ENCODE measurements around the gene TSPAN11.
A peak's percentile ranks its signal among the peaks of the same experiment; 100 is the strongest.

DNA sequence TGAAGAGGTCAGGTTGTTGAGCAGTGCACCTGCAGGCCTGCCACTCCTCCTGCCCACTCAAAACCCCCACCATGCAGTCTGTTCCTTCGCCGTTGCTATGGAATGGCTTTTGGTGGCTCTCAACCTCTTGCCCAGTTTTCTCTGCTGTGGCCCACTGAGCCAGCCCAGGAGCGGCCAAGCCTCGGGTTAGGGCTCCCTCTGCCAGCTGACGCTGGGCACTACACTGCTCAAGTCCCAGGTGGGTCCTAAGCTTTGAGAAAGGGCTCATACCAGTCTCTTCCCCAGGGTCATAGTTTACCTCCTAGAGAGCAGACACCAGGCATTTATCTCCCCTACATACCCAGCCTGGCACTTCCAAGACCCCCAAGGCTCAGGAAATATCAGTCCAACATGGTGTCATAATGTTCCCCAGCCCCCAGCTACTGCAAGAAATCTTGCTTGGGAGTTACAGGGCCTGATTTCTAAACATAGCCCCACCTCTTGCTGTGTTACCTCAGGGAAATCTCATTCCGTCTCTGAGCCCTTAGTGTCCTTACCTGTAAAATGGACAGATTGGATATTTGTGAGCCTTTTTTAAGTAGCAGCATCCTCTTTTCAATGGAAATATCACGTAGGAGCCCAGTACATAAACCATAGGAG, 59.4 kb downstream of the TSPAN11 start:
- TF ChIP-seq, protein P1, sequence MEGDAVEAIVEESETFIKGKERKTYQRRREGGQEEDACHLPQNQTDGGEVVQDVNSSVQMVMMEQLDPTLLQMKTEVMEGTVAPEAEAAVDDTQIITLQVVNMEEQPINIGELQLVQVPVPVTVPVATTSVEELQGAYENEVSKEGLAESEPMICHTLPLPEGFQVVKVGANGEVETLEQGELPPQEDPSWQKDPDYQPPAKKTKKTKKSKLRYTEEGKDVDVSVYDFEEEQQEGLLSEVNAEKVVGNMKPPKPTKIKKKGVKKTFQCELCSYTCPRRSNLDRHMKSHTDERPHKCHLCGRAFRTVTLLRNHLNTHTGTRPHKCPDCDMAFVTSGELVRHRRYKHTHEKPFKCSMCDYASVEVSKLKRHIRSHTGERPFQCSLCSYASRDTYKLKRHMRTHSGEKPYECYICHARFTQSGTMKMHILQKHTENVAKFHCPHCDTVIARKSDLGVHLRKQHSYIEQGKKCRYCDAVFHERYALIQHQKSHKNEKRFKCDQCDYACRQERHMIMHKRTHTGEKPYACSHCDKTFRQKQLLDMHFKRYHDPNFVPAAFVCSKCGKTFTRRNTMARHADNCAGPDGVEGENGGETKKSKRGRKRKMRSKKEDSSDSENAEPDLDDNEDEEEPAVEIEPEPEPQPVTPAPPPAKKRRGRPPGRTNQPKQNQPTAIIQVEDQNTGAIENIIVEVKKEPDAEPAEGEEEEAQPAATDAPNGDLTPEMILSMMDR (IDR thresholded peaks at IDR 0.05; ENCODE audit: insufficient read depth, low read length, poor library complexity, severe bottlenecking) = peak; percentile 60
- no peak for TF ChIP-seq EZH2phosphoT487 (conservative IDR thresholded peaks at IDR 0.05; ENCODE audit: low read length)

Data from SU-DHL-6 (cell line).